NT2/D1 (cell line): Measurements from ENCODE around the gene GZMM.

Experiments
- DNase-seq: peaks from one replicate; pipeline ENCODE4 v3.0.0-alpha.2; 2011; ENCODE audit warnings: low read depth, low spot score
- H3K27me3 ChIP-seq: 2 replicates; pipeline ENCODE4 v1.6.0; 2011; ENCODE audit warnings: mild to moderate bottlenecking; ENCODE audit not compliant: insufficient read length, insufficient read depth
- H3K36me3 ChIP-seq: 2 replicates; pipeline ENCODE4 v1.6.1; 2011; ENCODE audit warnings: mild to moderate bottlenecking, low read length, mixed read lengths; ENCODE audit not compliant: insufficient read depth, insufficient read length
- H3K4me1 ChIP-seq: 2 replicates; pipeline ENCODE4 v1.5.1; 2011; ENCODE audit not compliant: insufficient read depth, insufficient read length
- H3K4me3 ChIP-seq: 2 replicates; pipeline ENCODE4 v1.5.1; 2011; ENCODE audit warnings: low read depth; ENCODE audit not compliant: insufficient read length
- H3K9ac ChIP-seq: 2 replicates; pipeline ENCODE4 v1.6.0; 2011; ENCODE audit warnings: low read depth; ENCODE audit not compliant: insufficient read length
- H3K9me3 ChIP-seq: 2 replicates; pipeline ENCODE4 v1.5.1; 2011; ENCODE audit warnings: mild to moderate bottlenecking, low read length; ENCODE audit not compliant: insufficient read depth
- SUZ12 ChIP-seq: IDR thresholded peaks from 2 replicates; pipeline ENCODE4 v1.6.1; 2011; ENCODE audit not compliant: insufficient read length, insufficient read depth; ENCODE audit errors: extremely low read depth
- YY1 ChIP-seq: IDR thresholded peaks from 2 replicates; pipeline ENCODE4 v1.6.1; 2011; ENCODE audit not compliant: insufficient read length, insufficient read depth
- ZNF274 ChIP-seq: IDR thresholded peaks from 2 replicates; pipeline ENCODE4 v1.6.1; 2011; ENCODE audit warnings: mild to moderate bottlenecking, low read depth, low read length

Gene GZMM

GRCh38 chr19:567296-567900, 23.5 kb downstream of the GZMM start:
- no peak overlapping the region for H3K4me3 ChIP-seq
- peaks cover 6% of the 10 kb centered on the region for H3K27me3 ChIP-seq
- no peak overlapping the region for H3K9ac ChIP-seq
- TF ChIP-seq YY1 (no peak), ZNF274 (no peak), SUZ12 (no peak)
- peaks cover 5% of the 10 kb centered on the region for H3K4me1 ChIP-seq
- H3K9me3 ChIP-seq, result no peaks in the 10 kb centered on the region; the same call in 1 of the 2 replicates
- no peaks in the 10 kb centered on the region for H3K36me3 ChIP-seq
- DNase-seq, result no peak

- H3K36me3 ChIP-seq, result no peaks in the 10 kb centered on the region
- no peak overlapping the region for H3K4me3 ChIP-seq
Measured at GRCh38 chr19:570251-570686, 26.4 kb downstream of the GZMM start.

GRCh38 chr19:570937-571565, 27.2 kb downstream of the GZMM start:
- Histone ChIP-seq H3K4me3 (peak overlapping the region; percentile 45), H3K36me3 (peaks cover 4% of the 10 kb centered on the region), H3K9me3 (no peaks in the 10 kb centered on the region; the same call in 1 of the 2 replicates), H3K4me1 (peaks cover 14% of the 10 kb centered on the region), H3K9ac (peak overlapping the region; percentile 84), H3K27me3 (peaks cover 6% of the 10 kb centered on the region)
- DNase-seq, result no peak
- TF ChIP-seq ZNF274 (no peak), YY1 (no peak), SUZ12 (no peak)

More at GRCh38 chr19:570251-570686, 26.4 kb downstream of the GZMM start:
- Histone ChIP-seq H3K27me3 (peaks cover 6% of the 10 kb centered on the region), H3K4me1 (peaks cover 8% of the 10 kb centered on the region), H3K9me3 (no peaks in the 10 kb centered on the region; the same call in 1 of the 2 replicates), H3K9ac (no peak overlapping the region)
- no peak for DNase-seq
- no peak for TF ChIP-seq ZNF274
- no peak for TF ChIP-seq SUZ12
- TF ChIP-seq YY1, result no peak

- TF ChIP-seq YY1 (no peak), SUZ12 (no peak), ZNF274 (no peak)
- Histone ChIP-seq H3K27me3 (peaks cover 6% of the 10 kb centered on the region), H3K9ac (peak overlapping the region; percentile 84), H3K36me3 (peaks cover 8% of the 10 kb centered on the region), H3K4me1 (peaks cover 17% of the 10 kb centered on the region), H3K4me3 (peak overlapping the region; percentile 45), H3K9me3 (no peaks in the 10 kb centered on the region; the same call in 1 of the 2 replicates)
- no peak for DNase-seq
Measured at GRCh38 chr19:571566-571974, 27.7 kb downstream of the GZMM start.

- Histone ChIP-seq H3K27me3 (peaks cover 6% of the 10 kb centered on the region), H3K9ac (peak within 1 kb of the TSS; percentile 100), H3K36me3 (peaks cover 14% of the 10 kb centered on the region), H3K9me3 (no peaks in the 10 kb centered on the region; the same call in 1 of the 2 replicates), H3K4me1 (peaks cover 24% of the 10 kb centered on the region), H3K4me3 (peak within 1 kb of the TSS; percentile 99)
- peak; percentile 97 for DNase-seq
- no peak for TF ChIP-seq SUZ12
- TF ChIP-seq ZNF274, result no peak
- no peak for TF ChIP-seq YY1
Measured at GRCh38 chr19:572140-572742, 28.4 kb downstream of the GZMM start, which contains the start of gene BSG. Gene BSG (plus strand): TSS chr19:572596. CDS start chr19:572635, 39 bp downstream.

- Histone ChIP-seq H3K36me3 (peaks cover 21% of the 10 kb centered on the region), H3K27me3 (peaks cover 6% of the 10 kb centered on the region), H3K4me1 (peaks cover 30% of the 10 kb centered on the region), H3K9me3 (no peaks in the 10 kb centered on the region; the same call in 1 of the 2 replicates), H3K9ac (peak overlapping the region; percentile 100), H3K4me3 (peak overlapping the region; percentile 99)
- TF ChIP-seq ZNF274 (no peak), YY1 (no peak), SUZ12 (no peak)
- DNase-seq, result no peak
Measured at GRCh38 chr19:572743-573518, 29.1 kb downstream of the GZMM start.

- DNase-seq, result no peak
- peaks cover 30% of the 10 kb centered on the region for H3K4me1 ChIP-seq
- peaks cover 6% of the 10 kb centered on the region for H3K27me3 ChIP-seq
- no peaks in the 10 kb centered on the region; the same call in 1 of the 2 replicates for H3K9me3 ChIP-seq
- H3K9ac ChIP-seq, result peak overlapping the region; percentile 100
- peaks cover 27% of the 10 kb centered on the region for H3K36me3 ChIP-seq
- H3K4me3 ChIP-seq, result peak overlapping the region; percentile 99
- TF ChIP-seq YY1 (no peak), ZNF274 (no peak), SUZ12 (no peak)
Measured at GRCh38 chr19:573519-573825, 29.6 kb downstream of the GZMM start.
